GM19372 (cell line): Measurements from ENCODE around the gene BCAS3.
"Not testable (repeated sequence)": the region's sequence is repeated elsewhere in the genome, so short reads cannot be mapped to it uniquely, and the experiment has no call there.

Source experiments
- ATAC-seq: cut with Tn5 transposase; IDR thresholded peaks from one replicate; pipeline ENCODE4 v1.9.1; 2021; ENCODE audit warnings: mild to moderate bottlenecking, low read depth, moderate library complexity; ENCODE audit not compliant: unreplicated experiment

Gene BCAS3

GRCh38 chr17:60743799-60744198 lies 66.1 kb downstream of the BCAS3 start:
- ATAC-seq = no peak

GRCh38 chr17:60744355-60744966 lies 66.8 kb downstream of the BCAS3 start:
- ATAC-seq = no peak

- ATAC-seq = no peak
Observed at GRCh38 chr17:60745544-60745943, 67.9 kb downstream of the BCAS3 start.

GRCh38 chr17:60747069-60747808 lies 69.6 kb downstream of the BCAS3 start:
- no peak for ATAC-seq

- no peak for ATAC-seq
Observed at GRCh38 chr17:60748204-60748603, 70.6 kb downstream of the BCAS3 start.

- no peak for ATAC-seq
Observed at GRCh38 chr17:60749050-60749449, 71.4 kb downstream of the BCAS3 start.

GRCh38 chr17:60749708-60750107 lies 72.1 kb downstream of the BCAS3 start:
- no peak for ATAC-seq

GRCh38 chr17:60750640-60751039 lies 73.0 kb downstream of the BCAS3 start:
- no peak for ATAC-seq

GRCh38 chr17:60751884-60752283 lies 74.2 kb downstream of the BCAS3 start:
- no peak for ATAC-seq

GRCh38 chr17:60752873-60753577 lies 75.4 kb downstream of the BCAS3 start:
- no peak for ATAC-seq

GRCh38 chr17:60754057-60754604 lies 76.5 kb downstream of the BCAS3 start:
- no peak for ATAC-seq

- not testable (repeated sequence) for ATAC-seq
Observed at GRCh38 chr17:60756798-60757197, 79.1 kb downstream of the BCAS3 start.

GRCh38 chr17:60757437-60757836 lies 79.8 kb downstream of the BCAS3 start:
- no peak for ATAC-seq

GRCh38 chr17:60759756-60760155 lies 82.1 kb downstream of the BCAS3 start:
- no peak for ATAC-seq

- ATAC-seq = not testable (repeated sequence)
Observed at GRCh38 chr17:60761301-60761700, 83.7 kb downstream of the BCAS3 start.

GRCh38 chr17:60766778-60767190 lies 89.1 kb downstream of the BCAS3 start:
- no peak for ATAC-seq

- ATAC-seq = no peak
Observed at GRCh38 chr17:60767744-60768308, 90.2 kb downstream of the BCAS3 start.

- no peak for ATAC-seq
Observed at GRCh38 chr17:60769327-60769726, 91.7 kb downstream of the BCAS3 start.

- ATAC-seq = no peak
Observed at GRCh38 chr17:60770946-60771422, 93.3 kb downstream of the BCAS3 start.

- not testable (repeated sequence) for ATAC-seq
Observed at GRCh38 chr17:60771621-60772020, 94.0 kb downstream of the BCAS3 start.

- ATAC-seq = no peak
Observed at GRCh38 chr17:60773552-60773951, 95.9 kb downstream of the BCAS3 start.
